SH-SY5Y (cell line): Measurements from ENCODE around the gene ADCY5.

ENCODE experiments used
- GATA2 ChIP-seq: IDR thresholded peaks from 2 replicates; pipeline ENCODE4 v1.6.1; 2011; ENCODE audit warnings: mild to moderate bottlenecking, low read depth, low read length
- GATA3 ChIP-seq: IDR thresholded peaks from 2 replicates; pipeline ENCODE4 v1.6.1; 2011; ENCODE audit warnings: low read depth, mild to moderate bottlenecking, low read length, moderate library complexity

DNA sequence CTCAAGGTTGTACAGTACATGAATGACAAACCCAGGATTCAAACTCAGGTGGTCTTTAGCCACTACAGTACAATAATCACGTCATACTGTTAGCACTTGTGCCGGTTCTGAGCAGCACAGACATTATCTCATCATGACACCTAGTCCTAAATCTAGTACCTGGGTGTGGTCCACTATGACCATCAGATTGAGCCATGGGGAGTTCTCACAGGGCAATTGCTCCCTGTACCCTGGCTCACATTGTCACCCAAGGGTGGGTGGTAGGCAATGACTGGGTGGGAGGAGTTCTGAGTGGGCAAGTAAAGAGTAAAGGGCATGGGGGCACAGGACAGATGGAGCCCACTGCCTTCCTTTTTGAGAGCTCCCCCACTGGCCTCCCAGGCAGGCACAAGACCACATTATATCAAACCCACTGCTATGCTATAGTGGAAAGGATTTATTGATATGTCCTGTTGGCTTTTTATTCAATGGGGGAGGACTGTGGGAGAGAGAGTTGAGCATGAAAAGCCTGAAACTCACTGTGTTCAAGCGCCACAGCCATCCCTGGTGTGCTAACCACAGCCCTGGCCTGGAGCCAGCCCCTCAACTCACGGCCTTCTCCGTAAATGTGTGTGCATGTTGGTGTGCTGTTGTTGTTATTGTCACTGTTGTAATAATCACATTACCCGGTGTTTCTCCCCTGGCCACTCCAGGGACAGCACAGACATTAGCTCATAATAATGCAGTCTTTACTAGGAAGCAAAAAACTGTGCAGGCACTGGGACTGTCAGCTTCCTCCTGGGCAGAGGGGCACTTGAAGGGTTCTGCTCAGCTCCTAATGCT, 27.3 kb downstream of the ADCY5 start:
- no peak for TF ChIP-seq GATA2
- TF ChIP-seq GATA3 = no peak
